AML-193 (cell line): Measurements from ENCODE around the gene AAMDC.
"Not testable (repeated sequence)": the region's sequence is repeated elsewhere in the genome, so short reads cannot be mapped to it uniquely, and the experiment has no call there.

Source experiments
- DNase-seq, 2 experiments: peaks; one replicate each; lab custom pipeline; 2025; lab: John Stamatoyannopoulos, UW

The AAMDC gene

GRCh38 chr11:77884829-77885190, 63.9 kb downstream of the AAMDC start:
- DNase-seq = no peak

- no peak for DNase-seq
Measured at GRCh38 chr11:77886401-77886800, 65.5 kb downstream of the AAMDC start.

GRCh38 chr11:77889045-77889444, 68.1 kb downstream of the AAMDC start:
- not testable (repeated sequence) for DNase-seq

- not testable (repeated sequence) for DNase-seq
Measured at GRCh38 chr11:77890100-77890614, 69.2 kb downstream of the AAMDC start.

- not testable (repeated sequence) for DNase-seq
Measured at GRCh38 chr11:77890619-77891056, 69.7 kb downstream of the AAMDC start.

- DNase-seq = not testable (repeated sequence)
Measured at GRCh38 chr11:77891256-77891655, 70.3 kb downstream of the AAMDC start.

- not testable (repeated sequence) for DNase-seq
Measured at GRCh38 chr11:77891703-77892102, 70.8 kb downstream of the AAMDC start.

- DNase-seq = not testable (repeated sequence)
Measured at GRCh38 chr11:77894949-77895348, 74.0 kb downstream of the AAMDC start.

- DNase-seq = no peak
Measured at GRCh38 chr11:77908835-77909234, 87.9 kb downstream of the AAMDC start.

- no peak for DNase-seq
Measured at GRCh38 chr11:77909277-77909676, 88.3 kb downstream of the AAMDC start.

GRCh38 chr11:77910828-77911227, 89.9 kb downstream of the AAMDC start:
- DNase-seq = not testable (repeated sequence)

GRCh38 chr11:77913608-77914306, 92.8 kb downstream of the AAMDC start:
- DNase-seq = not testable (repeated sequence)

GRCh38 chr11:77914307-77914791, 93.4 kb downstream of the AAMDC start:
- DNase-seq = not testable (repeated sequence)

GRCh38 chr11:77917713-77918112, 96.8 kb downstream of the AAMDC start:
- DNase-seq = not testable (repeated sequence)
